B cell (primary cell): ENCODE measurements around the gene FBXL20. TPM values are rescaled to one million over a fixed set of nuclear protein-coding genes. Genes with fewer than 3 reads are reported as not detected.
"Not testable (repeated sequence)": the region's sequence is repeated elsewhere in the genome, so short reads cannot be mapped to it uniquely, and the experiment has no call there.

Source experiments
- ATAC-seq: fragments of 200-7000 bp; cut with Tn5 transposase; one replicate; pipeline ENCODE4 v1.10.0; 2021; ENCODE audit warnings: low read depth, mild to moderate bottlenecking, moderate number of reproducible peaks, moderate library complexity
- CTCF ChIA-PET: fragments of 350-600 bp; sonication (Branson Sonifier 250); formaldehyde crosslinking; loops from one replicate; lab custom pipeline; 2021; ENCODE audit warnings: antibody characterized with exemption, inconsistent platforms; lab: Charles Lee
- POLR2A ChIA-PET: fragments of 350-600 bp; sonication (Branson Sonifier 250); formaldehyde crosslinking; loops from one replicate; lab custom pipeline; 2021; ENCODE audit warnings: antibody characterized with exemption; lab: Charles Lee
- DNase-seq: peaks from one replicate; pipeline ENCODE4 v3.0.0; 2013
- H2AFZ ChIP-seq: 2 replicates; pipeline ENCODE4 v1.6.1; 2012; ENCODE audit warnings: mild to moderate bottlenecking, low read depth, low read length; ENCODE audit not compliant: insufficient read depth, poor library complexity, severe bottlenecking
- H3K27ac ChIP-seq, 2 donors: 1 replicate in 1 of 2; 2 replicates in 1 of 2; pipeline ENCODE4 v1.5.1; 2012 to 2013; ENCODE audit warnings: low read length in 2 of 2, mild to moderate bottlenecking in 2 of 2, moderate library complexity in 1 of 2
- H3K27me3 ChIP-seq, 4 experiments: fragments of 200-600 bp in 1 of 4; sonication (generic) in 1 of 4; replicated peaks in 1 of 4; 1 replicate in 2 of 4; 2 replicates in 2 of 4; pipeline versions ENCODE4 v1.6.1 to v1.7.0; 2013 to 2016; ENCODE audit warnings: low read length in 3 of 4, mild to moderate bottlenecking in 2 of 4, mixed read lengths in 1 of 4, moderate library complexity in 1 of 4; ENCODE audit not compliant: insufficient read depth in 4 of 4, control insufficient read depth in 3 of 4; ENCODE audit errors: control extremely low read depth in 1 of 4
- H3K36me3 ChIP-seq, 2 experiments: replicated peaks in 1 of 2; 1 replicate in 1 of 2; 2 replicates in 1 of 2; pipeline versions ENCODE4 v1.6.1 to v1.7.1; 2013; ENCODE audit warnings: low read length in 1 of 2; ENCODE audit not compliant: insufficient read depth in 2 of 2, control insufficient read depth in 1 of 2; ENCODE audit errors: control extremely low read depth in 1 of 2, extremely low read depth in 1 of 2
- H3K4me1 ChIP-seq, 2 donors: fragments of 200-600 bp in 1 of 2; sonication (generic) in 1 of 2; 1 replicate in 1 of 2; 2 replicates in 1 of 2; pipeline versions ENCODE4 v1.5.1 to v1.6.1; 2013 to 2017; ENCODE audit warnings: low read length in 2 of 2; ENCODE audit not compliant: control insufficient read depth in 2 of 2, insufficient read depth in 2 of 2
- H3K4me2 ChIP-seq: replicated peaks from 2 replicates; pipeline ENCODE3; 2012; ENCODE audit warnings: mild to moderate bottlenecking, low read depth, low read length; ENCODE audit not compliant: poor library complexity, severe bottlenecking
- H3K4me3 ChIP-seq, 5 experiments: fragments of 200-600 bp in 1 of 5; sonication (generic) in 1 of 5; 1 replicate in 3 of 5; 2 replicates in 2 of 5; pipeline versions ENCODE4 v1.5.1 to v1.7.0; 2011 to 2016; ENCODE audit warnings: low read length in 4 of 5, mild to moderate bottlenecking in 4 of 5, low read depth in 2 of 5, control low read depth in 1 of 5, moderate library complexity in 1 of 5; ENCODE audit not compliant: insufficient read depth in 1 of 5; ENCODE audit errors: control extremely low read depth in 1 of 5, extremely low read depth in 1 of 5
- H3K79me2 ChIP-seq: fragments of 200-600 bp; sonication (generic); one replicate; pipeline ENCODE4 v1.6.0; 2016; ENCODE audit warnings: low read length; ENCODE audit not compliant: control insufficient read depth, insufficient read depth
- H3K9ac ChIP-seq: fragments of 200-600 bp; sonication (generic); 2 replicates; pipeline ENCODE4 v1.6.1; 2017; ENCODE audit warnings: mild to moderate bottlenecking, low read length, moderate library complexity
- H3K9me3 ChIP-seq, 3 donors: one replicate each; pipeline versions ENCODE4 v1.6.1 to v1.7.1; 2013; ENCODE audit warnings: low read length in 2 of 3; ENCODE audit not compliant: control insufficient read depth in 2 of 3, insufficient read depth in 1 of 3; ENCODE audit errors: control extremely low read depth in 1 of 3
- H4K20me1 ChIP-seq: 2 replicates; pipeline ENCODE4 v1.6.0; 2012; ENCODE audit warnings: mild to moderate bottlenecking, low read length; ENCODE audit not compliant: insufficient read depth, control insufficient read depth, poor library complexity, severe bottlenecking
- H3K27ac Mint-ChIP-seq: one replicate; pipeline ENCODE4 v1.8.0; 2021; ENCODE audit warnings: mixed read lengths
- H3K27me3 Mint-ChIP-seq: one replicate; pipeline ENCODE4 v1.8.0; 2021; ENCODE audit warnings: mixed read lengths
- H3K4me1 Mint-ChIP-seq: one replicate; pipeline ENCODE4 v1.8.0; 2021; ENCODE audit warnings: mixed read lengths
- H3K4me3 Mint-ChIP-seq: one replicate; pipeline ENCODE4 v1.8.0; 2021; ENCODE audit warnings: mixed read lengths
- H3K9me3 Mint-ChIP-seq: one replicate; pipeline ENCODE4 v1.8.0; 2022; ENCODE audit warnings: mixed read lengths; ENCODE audit not compliant: insufficient read depth
- EZH2 ChIP-seq: IDR thresholded peaks from 2 replicates; pipeline ENCODE4 v1.6.1; 2012; ENCODE audit warnings: borderline replicate concordance, low read depth, mild to moderate bottlenecking, moderate library complexity, low read length; ENCODE audit not compliant: insufficient read depth, poor library complexity, severe bottlenecking
- WGBS: methylation state at CpG from one replicate; pipeline ENCODE4 v1.1.5; 2013; ENCODE audit warnings: missing lambda C conversion rate; ENCODE audit not compliant: insufficient coverage; 5-methylcytosine and 5-hydroxymethylcytosine counted together
- intact Hi-C: fragments of 100-400 bp; cut with micrococcal nuclease; formaldehyde crosslinking; loops from one replicate; pipeline ENCODE4 v1.10.0; 2022
- polyA plus RNA-seq: library from polyadenylated mRNA; depleted of rRNA; stranded (reverse); fragments of >200 nt; gene quantifications from 2 replicates; pipeline ENCODE4 v1.2.3, GENCODE V29; 2012
- total RNA-seq, 2 donors: library from RNA; stranded (reverse); fragments of 120-200 nt in 1 of 2; gene quantifications; 1 replicate in 1 of 2; 2 replicates in 1 of 2; pipeline versions ENCODE4 v1.2.3 to v1.2.4, GENCODE V29; 2013 to 2022
- TF ChIP-seq, protein P1 (sequence below): fragments of 200-600 bp; IDR thresholded peaks from one replicate; pipeline ENCODE4 v1.8.0; 2022; ENCODE audit warnings: antibody characterized with exemption, mild to moderate bottlenecking

The FBXL20 gene
- total and polyA plus RNA-seq, 2 donors (not counting 1 experiment from before 2014, with no cell fraction given), result 6.1 to 36.2 TPM

DNA sequence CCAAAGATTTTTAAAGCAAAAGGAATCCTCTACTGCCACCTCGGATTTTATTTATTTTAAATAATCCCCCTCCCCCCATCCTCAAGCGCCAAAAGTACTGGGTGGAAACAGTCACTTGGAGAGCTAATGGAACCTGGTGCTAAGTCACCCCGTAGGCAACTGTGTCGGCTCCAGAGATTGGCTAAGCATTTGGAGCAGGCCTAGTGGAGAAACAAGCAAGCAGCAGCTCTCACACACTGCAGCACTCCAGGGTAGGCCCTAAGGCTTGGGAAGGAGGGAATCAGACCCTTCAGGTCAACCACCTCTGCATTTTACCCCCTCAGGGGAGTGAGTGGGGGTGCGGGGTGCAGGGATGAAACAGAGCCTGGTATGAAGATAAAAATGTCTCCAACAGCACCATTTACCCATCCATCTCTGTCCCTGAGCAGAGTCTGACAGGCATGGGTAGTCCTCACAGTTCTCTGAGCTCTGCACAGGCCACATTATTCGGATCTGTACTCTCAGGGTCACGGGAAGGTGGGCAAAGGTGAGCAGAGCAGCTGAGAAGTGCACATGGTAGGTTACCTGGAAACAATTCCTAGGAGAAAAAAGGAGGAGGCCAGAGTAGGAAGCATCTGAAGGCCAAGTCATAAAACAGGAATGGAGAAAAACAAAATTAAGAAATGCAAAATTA, 148.5 kb downstream of the FBXL20 start:
- no peak overlapping the region for H3K27ac ChIP-seq
- no peak for ATAC-seq
- TF ChIP-seq, protein P1, sequence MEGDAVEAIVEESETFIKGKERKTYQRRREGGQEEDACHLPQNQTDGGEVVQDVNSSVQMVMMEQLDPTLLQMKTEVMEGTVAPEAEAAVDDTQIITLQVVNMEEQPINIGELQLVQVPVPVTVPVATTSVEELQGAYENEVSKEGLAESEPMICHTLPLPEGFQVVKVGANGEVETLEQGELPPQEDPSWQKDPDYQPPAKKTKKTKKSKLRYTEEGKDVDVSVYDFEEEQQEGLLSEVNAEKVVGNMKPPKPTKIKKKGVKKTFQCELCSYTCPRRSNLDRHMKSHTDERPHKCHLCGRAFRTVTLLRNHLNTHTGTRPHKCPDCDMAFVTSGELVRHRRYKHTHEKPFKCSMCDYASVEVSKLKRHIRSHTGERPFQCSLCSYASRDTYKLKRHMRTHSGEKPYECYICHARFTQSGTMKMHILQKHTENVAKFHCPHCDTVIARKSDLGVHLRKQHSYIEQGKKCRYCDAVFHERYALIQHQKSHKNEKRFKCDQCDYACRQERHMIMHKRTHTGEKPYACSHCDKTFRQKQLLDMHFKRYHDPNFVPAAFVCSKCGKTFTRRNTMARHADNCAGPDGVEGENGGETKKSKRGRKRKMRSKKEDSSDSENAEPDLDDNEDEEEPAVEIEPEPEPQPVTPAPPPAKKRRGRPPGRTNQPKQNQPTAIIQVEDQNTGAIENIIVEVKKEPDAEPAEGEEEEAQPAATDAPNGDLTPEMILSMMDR, result no peak
- TF ChIP-seq EZH2, result no peak
- H3K9me3 Mint-ChIP-seq, result no peaks in the 10 kb centered on the region
- CTCF ChIA-PET, result interaction anchor here (0.6 to 1.6 kb wide), 6 partner anchors 9 to 270 kb away, joined by 3 to 6 read pairs (median 4); no protein-coding TSS in a partner anchor
- no peak overlapping the region for H3K4me2 ChIP-seq
- no peak overlapping the region for H3K4me3 ChIP-seq
- H3K9me3 ChIP-seq, result no peaks in the 10 kb centered on the region
- no peaks in the 10 kb centered on the region for H3K27me3 Mint-ChIP-seq
- H2AFZ ChIP-seq, result no peak overlapping the region
- H3K4me3 Mint-ChIP-seq, result no peak overlapping the region
- 96% methylated on average over 5 of the region's 7 CpGs for WGBS
- no peak for DNase-seq
- no peaks in the 10 kb centered on the region for H3K4me1 Mint-ChIP-seq
- H3K4me1 ChIP-seq, result no peaks in the 10 kb centered on the region
- no peaks in the 10 kb centered on the region for H3K79me2 ChIP-seq
- no peak overlapping the region for H3K9ac ChIP-seq
- peaks cover 0 to 22% of the 10 kb centered on the region in 2 experiments for H3K36me3 ChIP-seq
- no peak overlapping the region for H3K27ac Mint-ChIP-seq
- intact Hi-C loops, result no loop called here
- no peaks in the 10 kb centered on the region for H4K20me1 ChIP-seq
- POLR2A ChIA-PET, result interaction anchor here (0.7 kb wide), 1 partner anchor 105 kb away, joined by 3 read pairs; no protein-coding TSS in a partner anchor
- no peaks in the 10 kb centered on the region for H3K27me3 ChIP-seq

DNA sequence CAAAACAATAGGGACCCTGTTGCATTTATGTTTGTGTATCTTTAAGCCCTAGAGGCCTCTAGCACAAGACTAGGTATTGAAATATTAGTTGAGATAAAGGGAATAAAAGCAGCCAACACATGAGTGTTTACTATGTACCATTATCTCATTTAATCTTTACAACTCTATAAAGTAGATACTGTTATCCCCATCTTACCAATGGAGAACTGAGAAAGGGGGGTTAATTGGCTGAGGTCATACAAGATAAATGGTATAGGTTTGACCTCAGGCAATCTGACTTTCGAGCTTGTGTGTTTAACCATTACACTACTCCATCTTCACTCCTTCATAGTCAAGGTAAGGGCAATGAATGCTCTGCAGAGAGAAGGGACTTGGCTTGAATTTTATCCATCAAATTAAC, 149.4 kb downstream of the FBXL20 start:
- no peak for TF ChIP-seq EZH2
- no CpG with 5 or more reads among the region's 1 CpG for WGBS

DNA sequence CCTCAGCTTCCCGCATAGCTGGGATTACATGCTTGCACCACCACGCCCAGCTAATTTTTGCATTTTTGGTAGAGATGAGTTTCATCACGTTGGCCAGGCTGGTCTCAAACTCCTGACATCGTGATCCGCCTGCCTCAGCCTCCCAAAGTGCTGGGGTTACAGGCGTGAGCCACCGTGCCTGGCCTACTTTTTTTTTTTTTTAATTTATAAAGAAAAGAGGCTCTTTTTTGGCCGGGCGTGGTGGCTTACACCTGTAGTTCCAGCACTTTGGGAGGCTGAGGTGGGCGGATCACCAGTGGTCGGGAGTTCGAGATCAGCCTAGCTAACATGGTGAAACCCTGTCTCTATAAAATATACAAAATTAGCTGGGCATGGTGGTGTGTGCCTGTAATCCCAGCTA, 151.3 kb downstream of the FBXL20 start:
- H3K9me3 ChIP-seq, H3K27me3 ChIP-seq, H3K27ac ChIP-seq, H3K27me3 Mint-ChIP-seq, H3K4me2 ChIP-seq, H3K4me1 ChIP-seq, H3K9ac ChIP-seq, H4K20me1 ChIP-seq, H3K4me3 Mint-ChIP-seq, intact Hi-C loops, ATAC-seq, H3K9me3 Mint-ChIP-seq, H3K27ac Mint-ChIP-seq, H3K4me1 Mint-ChIP-seq, H3K4me3 ChIP-seq, H3K79me2 ChIP-seq, H2AFZ ChIP-seq, DNase-seq: not testable (repeated sequence)
- ChIA-PET CTCF (interaction anchor here (0.7 to 21.4 kb wide), 7 partner anchors 11 to 273 kb away, joined by 3 to 707 read pairs (median 4); partner anchors contain the start of gene RPL19), POLR2A (interaction anchor here (0.5 to 0.7 kb wide), 3 partner anchors 72 to 457 kb away, joined by 3 to 9 read pairs (median 7); no protein-coding TSS in a partner anchor)
- peaks cover 0 to 12% of the 10 kb centered on the region in 2 experiments for H3K36me3 ChIP-seq
- 94% methylated on average over 3 of the region's 12 CpGs for WGBS

More for the DNA sequence above, 149.4 kb downstream of the FBXL20 start:
- Histone ChIP-seq H3K4me1 (no peaks in the 10 kb centered on the region), H3K9ac (no peak overlapping the region), H3K79me2 (no peaks in the 10 kb centered on the region), H3K36me3 (peaks cover 0 to 15% of the 10 kb centered on the region in 2 experiments), H3K9me3 (no peaks in the 10 kb centered on the region), H3K27me3 (no peaks in the 10 kb centered on the region), H3K4me3 (no peak overlapping the region), H3K27ac (no peak overlapping the region), H3K4me2 (no peak overlapping the region), H2AFZ (no peak overlapping the region), H4K20me1 (no peaks in the 10 kb centered on the region)
- ChIA-PET POLR2A (interaction anchor here (0.7 kb wide), 1 partner anchor 106 kb away, joined by 3 read pairs; no protein-coding TSS in a partner anchor), CTCF (interaction anchor here (1.2 to 1.6 kb wide), 2 partner anchors 8 to 269 kb away, joined by 3 to 4 read pairs; no protein-coding TSS in a partner anchor)
- H3K4me3 Mint-ChIP-seq, result no peak overlapping the region
- DNase-seq (no peak), ATAC-seq (no peak)
- no peaks in the 10 kb centered on the region for H3K4me1 Mint-ChIP-seq
- no peaks in the 10 kb centered on the region for H3K9me3 Mint-ChIP-seq
- H3K27ac Mint-ChIP-seq, result no peak overlapping the region
- intact Hi-C loops, result no loop called here
- H3K27me3 Mint-ChIP-seq, result no peaks in the 10 kb centered on the region
